Mesenchymal stem cell (in vitro differentiated cells and primary cell): ENCODE data around the gene CFLAR.

Experiments used
- DNase-seq: peaks from one replicate; pipeline ENCODE4 v3.0.0-alpha.2; 2013
- H2AFZ ChIP-seq: one replicate; pipeline ENCODE4 v1.6.1; 2013; ENCODE audit warnings: low read depth, mild to moderate bottlenecking, control low read depth, inconsistent platforms, low read length, moderate library complexity
- H2AK5ac ChIP-seq: 2 replicates; pipeline ENCODE4 v1.6.1; 2013; ENCODE audit warnings: low read length, moderate library complexity, mild to moderate bottlenecking, inconsistent platforms; ENCODE audit not compliant: severe bottlenecking
- H2BK120ac ChIP-seq: one replicate; pipeline ENCODE4 v1.6.1; 2013; ENCODE audit warnings: low read depth, mild to moderate bottlenecking, inconsistent platforms, low read length, moderate library complexity
- H2BK12ac ChIP-seq, 2 experiments: one replicate each; pipeline ENCODE4 v1.6.1; 2013; ENCODE audit warnings: inconsistent platforms in 2 of 2, low read length in 2 of 2, mild to moderate bottlenecking in 2 of 2, moderate library complexity in 2 of 2, control low read depth in 1 of 2
- H2BK15ac ChIP-seq: one replicate; pipeline ENCODE4 v1.6.1; 2013; ENCODE audit warnings: mild to moderate bottlenecking, low read depth, inconsistent platforms; ENCODE audit not compliant: poor library complexity, severe bottlenecking
- H2BK5ac ChIP-seq: 2 replicates; pipeline ENCODE4 v1.6.1; 2013; ENCODE audit warnings: low read depth, mild to moderate bottlenecking, low read length, control low read depth, inconsistent platforms; ENCODE audit not compliant: poor library complexity, severe bottlenecking
- H3K14ac ChIP-seq, 2 experiments: one replicate each; pipeline ENCODE4 v1.6.1; 2013; ENCODE audit warnings: inconsistent platforms in 2 of 2, low read length in 2 of 2, control low read depth in 1 of 2, mild to moderate bottlenecking in 1 of 2, moderate library complexity in 1 of 2
- H3K18ac ChIP-seq, 2 experiments: one replicate each; pipeline ENCODE4 v1.6.1; 2013; ENCODE audit warnings: inconsistent platforms in 2 of 2, low read length in 2 of 2, control low read depth in 1 of 2, low read depth in 1 of 2, mild to moderate bottlenecking in 1 of 2
- H3K23ac ChIP-seq, 2 experiments: one replicate each; pipeline ENCODE4 v1.6.1; 2013; ENCODE audit warnings: inconsistent platforms in 2 of 2, low read length in 2 of 2, mild to moderate bottlenecking in 2 of 2, moderate library complexity in 2 of 2, control low read depth in 1 of 2
- H3K27ac ChIP-seq: 2 replicates; pipeline ENCODE4 v1.5.1; 2013; ENCODE audit warnings: mild to moderate bottlenecking, moderate library complexity, low read length, control low read depth, inconsistent platforms; ENCODE audit not compliant: poor library complexity, severe bottlenecking
- H3K27me3 ChIP-seq, 2 experiments: 2 replicates each; pipeline versions ENCODE4 v1.6.1 to v1.7.0; 2013; ENCODE audit warnings: low read length in 2 of 2, mild to moderate bottlenecking in 2 of 2, moderate library complexity in 2 of 2, control low read depth in 1 of 2, inconsistent platforms in 1 of 2; ENCODE audit not compliant: control insufficient read depth in 1 of 2, insufficient read depth in 1 of 2
- H3K36me3 ChIP-seq, 2 experiments: 2 replicates each; pipeline versions ENCODE4 v1.6.1 to v1.7.0; 2013; ENCODE audit warnings: low read length in 2 of 2, control low read depth in 1 of 2, inconsistent platforms in 1 of 2, low read depth in 1 of 2, mild to moderate bottlenecking in 1 of 2; ENCODE audit not compliant: insufficient read depth in 2 of 2, control insufficient read depth in 1 of 2
- H3K4ac ChIP-seq, 2 experiments: one replicate each; pipeline ENCODE4 v1.6.1; 2013; ENCODE audit warnings: inconsistent platforms in 2 of 2, low read length in 2 of 2, mild to moderate bottlenecking in 2 of 2, moderate library complexity in 2 of 2, control low read depth in 1 of 2, low read depth in 1 of 2
- H3K4me1 ChIP-seq: 2 replicates; pipeline ENCODE4 v1.6.1; 2013; ENCODE audit warnings: low read depth, low read length, control low read depth; ENCODE audit not compliant: control insufficient read depth, insufficient read depth
- H3K4me2 ChIP-seq: 2 replicates; pipeline ENCODE4 v1.6.1; 2013; ENCODE audit warnings: low read length, mild to moderate bottlenecking, inconsistent platforms; ENCODE audit not compliant: poor library complexity, severe bottlenecking
- H3K4me3 ChIP-seq, 2 experiments: 2 replicates each; pipeline versions ENCODE4 v1.5.1 to v1.7.0; 2013; ENCODE audit warnings: low read length in 2 of 2, mild to moderate bottlenecking in 2 of 2, control low read depth in 1 of 2, low read depth in 1 of 2; ENCODE audit not compliant: insufficient read depth in 1 of 2
- H3K79me1 ChIP-seq: replicated peaks from 2 replicates; pipeline ENCODE4 v1.6.1; 2013; ENCODE audit warnings: mild to moderate bottlenecking, control low read depth, low read length, inconsistent platforms; ENCODE audit not compliant: poor library complexity, severe bottlenecking
- H3K9ac ChIP-seq: 2 replicates; pipeline ENCODE4 v1.7.0; 2013; ENCODE audit warnings: mild to moderate bottlenecking, low read length, moderate library complexity
- H3K9me3 ChIP-seq: 2 replicates; pipeline ENCODE4 v1.7.0; 2013; ENCODE audit warnings: mild to moderate bottlenecking, low read length; ENCODE audit not compliant: control insufficient read depth
- H4K8ac ChIP-seq: one replicate; pipeline ENCODE4 v1.6.1; 2013; ENCODE audit warnings: inconsistent platforms, mild to moderate bottlenecking, low read length, moderate library complexity
- H4K91ac ChIP-seq: one replicate; pipeline ENCODE4 v1.6.1; 2013; ENCODE audit warnings: mild to moderate bottlenecking, low read length, inconsistent platforms
- WGBS: methylation state at CpG from one replicate; pipeline ENCODE4 v1.1.7; 2013; ENCODE audit warnings: mixed read lengths; 5-methylcytosine and 5-hydroxymethylcytosine counted together

CFLAR gene

GRCh38 chr2:201186982-201187381 lies 71.0 kb downstream of the CFLAR start:
- Histone ChIP-seq H2BK5ac (no peak overlapping the region), H3K18ac (no peak overlapping the region), H3K9me3 (no peaks in the 10 kb centered on the region), H4K8ac (no peak overlapping the region), H2AK5ac (no peak overlapping the region), H3K4me1 (no peaks in the 10 kb centered on the region), H3K23ac (no peak overlapping the region), H3K9ac (no peak overlapping the region), H3K27ac (no peak overlapping the region), H2BK120ac (no peak overlapping the region), H2BK15ac (no peak overlapping the region), H3K79me1 (no peaks in the 10 kb centered on the region), H3K36me3 (peaks cover 0 to 9% of the 10 kb centered on the region in 2 experiments), H4K91ac (no peak overlapping the region), H2BK12ac (no peak overlapping the region), H3K4me3 (no peak overlapping the region), H3K4ac (no peak overlapping the region), H3K27me3 (no peaks in the 10 kb centered on the region), H3K4me2 (no peak overlapping the region), H2AFZ (no peak overlapping the region), H3K14ac (no peak overlapping the region)
- no peak for DNase-seq
- WGBS = 93% methylated on average over 5 of the region's 5 CpGs

GRCh38 chr2:201188449-201188848 lies 72.5 kb downstream of the CFLAR start:
- no peak overlapping the region for H3K14ac ChIP-seq
- no peak overlapping the region for H2BK120ac ChIP-seq
- H3K36me3 ChIP-seq = peaks cover 0 to 13% of the 10 kb centered on the region in 2 experiments
- H3K9me3 ChIP-seq = no peaks in the 10 kb centered on the region
- H3K23ac ChIP-seq = no peak overlapping the region
- H2AK5ac ChIP-seq = no peak overlapping the region
- DNase-seq = no peak
- 94% methylated on average over 2 of the region's 4 CpGs for WGBS
- no peaks in the 10 kb centered on the region for H3K4me1 ChIP-seq
- H2BK5ac ChIP-seq = no peak overlapping the region
- H3K4me3 ChIP-seq = no peak overlapping the region
- no peaks in the 10 kb centered on the region for H3K79me1 ChIP-seq
- no peak overlapping the region for H2BK12ac ChIP-seq
- H3K27me3 ChIP-seq = no peaks in the 10 kb centered on the region
- H3K4ac ChIP-seq = no peak overlapping the region
- no peak overlapping the region for H2BK15ac ChIP-seq
- H3K27ac ChIP-seq = no peak overlapping the region
- H4K91ac ChIP-seq = no peak overlapping the region
- H2AFZ ChIP-seq = no peak overlapping the region
- H3K4me2 ChIP-seq = no peak overlapping the region
- H4K8ac ChIP-seq = no peak overlapping the region
- H3K9ac ChIP-seq = no peak overlapping the region
- no peak overlapping the region for H3K18ac ChIP-seq

- no peak overlapping the region for H3K18ac ChIP-seq
- no peak overlapping the region for H2AK5ac ChIP-seq
- H2AFZ ChIP-seq = no peak overlapping the region
- no peak overlapping the region for H3K4me2 ChIP-seq
- no peak overlapping the region for H3K4ac ChIP-seq
- H2BK120ac ChIP-seq = no peak overlapping the region
- H4K91ac ChIP-seq = no peak overlapping the region
- H3K9me3 ChIP-seq = no peaks in the 10 kb centered on the region
- no peaks in the 10 kb centered on the region for H3K79me1 ChIP-seq
- no peaks in the 10 kb centered on the region for H3K27me3 ChIP-seq
- H3K36me3 ChIP-seq = peaks cover 0 to 18% of the 10 kb centered on the region in 2 experiments
- H2BK5ac ChIP-seq = no peak overlapping the region
- H3K27ac ChIP-seq = no peak overlapping the region
- H2BK15ac ChIP-seq = no peak overlapping the region
- no peak overlapping the region for H2BK12ac ChIP-seq
- no peak overlapping the region for H3K9ac ChIP-seq
- no peak overlapping the region for H3K4me3 ChIP-seq
- H3K4me1 ChIP-seq = no peaks in the 10 kb centered on the region
- H4K8ac ChIP-seq = no peak overlapping the region
- DNase-seq = no peak
- no peak overlapping the region for H3K23ac ChIP-seq
- WGBS = 78% methylated on average over 4 of the region's 4 CpGs
- no peak overlapping the region for H3K14ac ChIP-seq
Observed at GRCh38 chr2:201191132-201191875, 75.3 kb downstream of the CFLAR start.

- Histone ChIP-seq H3K36me3 (peaks cover 0 to 26% of the 10 kb centered on the region in 2 experiments), H4K8ac (no peak overlapping the region), H3K4ac (no peak overlapping the region), H3K23ac (no peak overlapping the region), H3K27ac (no peak overlapping the region), H2AFZ (no peak overlapping the region), H3K27me3 (no peaks in the 10 kb centered on the region), H3K9me3 (no peaks in the 10 kb centered on the region), H3K4me1 (no peaks in the 10 kb centered on the region), H2BK15ac (no peak overlapping the region), H2BK120ac (no peak overlapping the region), H3K18ac (no peak overlapping the region), H3K4me2 (no peak overlapping the region), H2BK5ac (no peak overlapping the region), H3K9ac (no peak overlapping the region), H3K14ac (no peak overlapping the region), H2AK5ac (no peak overlapping the region), H3K4me3 (no peak overlapping the region), H4K91ac (no peak overlapping the region), H2BK12ac (no peak overlapping the region), H3K79me1 (no peaks in the 10 kb centered on the region)
- WGBS = 90% methylated on average over 2 of the region's 3 CpGs
- DNase-seq = no peak
Observed at GRCh38 chr2:201194097-201194496, 78.1 kb downstream of the CFLAR start.
